K562 (cell line): ENCODE measurements around the gene RTN4. TPM values are rescaled to one million over a fixed set of nuclear protein-coding genes. Genes with fewer than 3 reads are reported as not detected.

Source experiments
- CEBPG ChIP-seq, 3 experiments: fragments of 200-800 bp in 1 of 3; sonication (Bioruptor generic) in 1 of 3; sonication (generic) in 1 of 3; formaldehyde crosslinking in 1 of 3; IDR thresholded peaks in 2 of 3; conservative IDR thresholded peaks in 1 of 3; 2 replicates each; pipeline versions ENCODE4 v1.6.1 to v1.8.0; 2016 to 2022; ENCODE audit warnings: missing compliant biosample characterization in 2 of 3, missing genetic modification characterization in 2 of 3, mild to moderate bottlenecking in 1 of 3, missing genetic modification reagents in 1 of 3
- CXXC5 ChIP-seq: fragments of 250-450 bp; sonication (Bioruptor Pico); IDR thresholded peaks from 2 replicates; pipeline ENCODE4 v1.8.0; 2022; ENCODE audit warnings: inconsistent platforms, mild to moderate bottlenecking, moderate library complexity
- ESRRA ChIP-seq: fragments of 450-650 bp; IDR thresholded peaks from 2 replicates; pipeline ENCODE4 v1.6.1; 2014; ENCODE audit warnings: low read depth, mild to moderate bottlenecking, moderate library complexity, borderline replicate concordance
- ETV6 ChIP-seq, 3 experiments: fragments of 150-350 bp in 1 of 3; sonication (generic) in 1 of 3; formaldehyde crosslinking in 1 of 3; IDR thresholded peaks; 2 replicates each; pipeline versions ENCODE4 v1.6.1 to v1.8.0; 2014 to 2022; ENCODE audit warnings: borderline replicate concordance in 2 of 3, low read depth in 2 of 3, antibody characterized with exemption in 1 of 3, low read length in 1 of 3, mild to moderate bottlenecking in 1 of 3, missing genetic modification reagents in 1 of 3
- MGA ChIP-seq: fragments of 450-650 bp; IDR thresholded peaks from 2 replicates; pipeline ENCODE4 v1.6.1; 2016; ENCODE audit warnings: mild to moderate bottlenecking, moderate library complexity
- MXI1 ChIP-seq: IDR thresholded peaks from 2 replicates; pipeline ENCODE4 v1.6.1; 2011; ENCODE audit warnings: low read depth, mild to moderate bottlenecking, improper control_type of control experiment, low read length
- NFATC3 ChIP-seq: fragments of 450-650 bp; IDR thresholded peaks from 2 replicates; pipeline ENCODE4 v1.6.1; 2017; ENCODE audit warnings: mild to moderate bottlenecking
- PHF21A ChIP-seq: fragments of 450-650 bp; IDR thresholded peaks from 2 replicates; pipeline ENCODE4 v1.6.1; 2017; ENCODE audit warnings: low read depth, borderline replicate concordance
- POLR2AphosphoS5 ChIP-seq: IDR thresholded peaks from 2 replicates; pipeline ENCODE4 v1.6.1; 2011; ENCODE audit warnings: mild to moderate bottlenecking, low read depth, low read length, moderate library complexity; ENCODE audit not compliant: control insufficient read depth, insufficient read depth
- TCF15 ChIP-seq: fragments of 250-450 bp; sonication (Bioruptor Pico); IDR thresholded peaks from 2 replicates; pipeline ENCODE4 v1.8.0; 2022; ENCODE audit warnings: moderate library complexity, mild to moderate bottlenecking, inconsistent platforms
- ZFPM2 ChIP-seq: fragments of 250-450 bp; sonication (Bioruptor Pico); IDR thresholded peaks from 2 replicates; pipeline ENCODE4 v1.5.1; 2022; ENCODE audit warnings: mild to moderate bottlenecking
- ZNF644 ChIP-seq: fragments of 200-800 bp; sonication (Bioruptor generic); IDR thresholded peaks from 2 replicates; pipeline ENCODE4 v1.6.1; 2016; ENCODE audit warnings: low read depth, missing genetic modification characterization, missing compliant biosample characterization
- ZSCAN32 ChIP-seq: fragments of 450-650 bp; formaldehyde crosslinking; IDR thresholded peaks from 2 replicates; pipeline ENCODE4 v1.4.0; 2020; ENCODE audit warnings: mild to moderate bottlenecking, moderate library complexity
- polyA plus RNA-seq, 8 experiments: library from polyadenylated mRNA; depleted of rRNA in 4 of 8; stranded (reverse) in 5 of 8; unstranded in 3 of 8; fragments of >200 nt; fragmentation: Nextera tagmentation in 2 of 8; fragmentation: Illumina TruSeq in 1 of 8; extraction: Ambion mirVana in 2 of 8; extraction: Trizol in 1 of 8; gene quantifications; 2 replicates each; pipeline versions ENCODE4 v1.2.1 to v1.2.3, GENCODE V29; 2011 to 2014; ENCODE audit warnings: inconsistent platforms in 1 of 8, missing spikeins in 1 of 8
- total RNA-seq, 7 experiments: library from RNA; depleted of rRNA in 6 of 7; stranded (reverse); fragments of >200 nt in 6 of 7; fragmentation: Illumina TruSeq in 2 of 7; extraction: Trizol in 2 of 7; gene quantifications; 2 replicates each; pipeline versions ENCODE4 v1.2.1 to v1.2.3, GENCODE V29; 2011 to 2021; ENCODE audit warnings: low replicate concordance in 1 of 7

Gene RTN4
- total and polyA plus RNA-seq, 9 of the 15 experiments (the other 6 are each of a cell fraction or from before 2014, with no cell fraction given): 73.0 to 248 (median 116) TPM

GRCh38 chr2:55047677-55048299 lies 2.5 kb downstream of the RTN4 start (continued):
- TF ChIP-seq MXI1: 0 out of 2 replicates have a peak, but pooled peaks have one; percentile 29
- TF ChIP-seq MGA: no peak
- no peak for TF ChIP-seq ZFPM2
- TF ChIP-seq CXXC5 (CRISPR knock-in tag): no peak
- TF ChIP-seq ETV6 (IDR thresholded peaks at IDR 0.05; ENCODE audit: borderline replicate concordance in 1 of 2, low read depth in 2 of 2, low read length in 1 of 2): no peak
- no peak for TF ChIP-seq ETV6 (CRISPR knock-in tag; IDR thresholded peaks at IDR 0.05; ENCODE audit: borderline replicate concordance)
- TF ChIP-seq ESRRA: no peak
- TF ChIP-seq ZNF644 (tag): peak; percentile 56; the same call in 1 of the 2 replicates
- TF ChIP-seq ZSCAN32 (CRISPR knock-in tag): no peak
- TF ChIP-seq PHF21A: no peak
- no peak for TF ChIP-seq TCF15 (CRISPR knock-in tag)
- TF ChIP-seq CEBPG (CRISPR knock-in tag; IDR thresholded peaks at IDR 0.05): peak; percentile 29; the same call in 1 of the 2 replicates
- no peak for TF ChIP-seq CEBPG (tag; conservative IDR thresholded peaks at IDR 0.05 in 1 of 2, IDR thresholded peaks at IDR 0.05 in 1 of 2)
- TF ChIP-seq NFATC3: no peak
- TF ChIP-seq POLR2AphosphoS5: no peak
